AG10803 (cell line): ENCODE results near the gene LITAFD.

Experiments
- DNase-seq: peaks from one replicate; pipeline ENCODE4 v3.0.0; 2010; ENCODE audit warnings: low read depth
- H3K4me3 ChIP-seq: 2 replicates; pipeline ENCODE4 v1.5.1; 2011; ENCODE audit warnings: mild to moderate bottlenecking, low read length, control low read depth
- TF ChIP-seq, protein P1 (sequence below): conservative IDR thresholded peaks from 2 replicates; pipeline ENCODE4 v1.5.1; 2011; ENCODE audit warnings: mild to moderate bottlenecking, low read length, control low read depth, inconsistent platforms

LITAFD gene

DNA sequence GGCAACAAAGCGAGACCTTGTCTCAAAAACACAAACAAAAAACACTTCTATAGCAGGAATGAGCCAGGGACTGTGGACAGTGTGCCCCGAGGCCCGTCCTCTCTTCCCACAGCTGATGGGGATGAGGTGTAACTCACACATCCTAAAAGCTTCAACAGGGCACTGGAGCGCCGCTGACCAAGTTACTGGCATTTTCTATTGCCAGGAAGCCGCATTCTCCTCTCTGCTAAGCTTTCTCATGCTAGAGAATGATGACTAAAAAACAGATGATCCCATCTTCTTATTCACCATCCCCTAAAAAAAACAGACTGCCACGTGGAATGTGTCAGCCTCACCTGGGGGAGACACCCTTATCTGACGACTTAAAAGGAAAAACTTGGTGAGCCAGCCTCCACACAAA is 29.6 kb upstream of the LITAFD start:
- TF ChIP-seq, protein P1, sequence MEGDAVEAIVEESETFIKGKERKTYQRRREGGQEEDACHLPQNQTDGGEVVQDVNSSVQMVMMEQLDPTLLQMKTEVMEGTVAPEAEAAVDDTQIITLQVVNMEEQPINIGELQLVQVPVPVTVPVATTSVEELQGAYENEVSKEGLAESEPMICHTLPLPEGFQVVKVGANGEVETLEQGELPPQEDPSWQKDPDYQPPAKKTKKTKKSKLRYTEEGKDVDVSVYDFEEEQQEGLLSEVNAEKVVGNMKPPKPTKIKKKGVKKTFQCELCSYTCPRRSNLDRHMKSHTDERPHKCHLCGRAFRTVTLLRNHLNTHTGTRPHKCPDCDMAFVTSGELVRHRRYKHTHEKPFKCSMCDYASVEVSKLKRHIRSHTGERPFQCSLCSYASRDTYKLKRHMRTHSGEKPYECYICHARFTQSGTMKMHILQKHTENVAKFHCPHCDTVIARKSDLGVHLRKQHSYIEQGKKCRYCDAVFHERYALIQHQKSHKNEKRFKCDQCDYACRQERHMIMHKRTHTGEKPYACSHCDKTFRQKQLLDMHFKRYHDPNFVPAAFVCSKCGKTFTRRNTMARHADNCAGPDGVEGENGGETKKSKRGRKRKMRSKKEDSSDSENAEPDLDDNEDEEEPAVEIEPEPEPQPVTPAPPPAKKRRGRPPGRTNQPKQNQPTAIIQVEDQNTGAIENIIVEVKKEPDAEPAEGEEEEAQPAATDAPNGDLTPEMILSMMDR = no peak
- H3K4me3 ChIP-seq = no peak overlapping the region
- DNase-seq = no peak

DNA sequence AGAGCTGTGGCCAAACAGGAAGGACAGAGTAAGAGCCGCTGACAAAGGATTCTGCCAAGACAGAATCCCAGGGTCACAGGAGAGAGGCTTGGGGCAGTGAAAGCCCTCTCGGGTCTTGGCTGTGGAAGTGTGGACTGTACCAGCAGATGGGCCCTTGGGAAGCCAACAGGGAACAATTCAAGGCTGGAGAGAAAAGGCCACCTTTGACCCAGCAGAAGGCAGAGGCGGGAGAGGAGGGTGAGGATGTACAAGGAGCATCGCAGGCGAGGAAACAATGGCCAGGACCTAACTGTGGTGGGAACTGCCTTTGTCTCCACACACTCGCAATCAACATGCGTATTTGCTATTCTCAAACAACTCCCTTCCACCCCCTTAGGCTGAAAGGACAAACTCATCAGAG is 29.0 kb upstream of the LITAFD start:
- H3K4me3 ChIP-seq = no peak overlapping the region
- TF ChIP-seq, protein P1 = no peak
- no peak for DNase-seq

GRCh38 chr16:8853611-8854010 is 28.5 kb upstream of the LITAFD start:
- TF ChIP-seq, protein P1 = no peak
- no peak for DNase-seq

GRCh38 chr16:8854298-8854948 is 27.7 kb upstream of the LITAFD start:
- TF ChIP-seq, protein P1 = no peak
- no peak for DNase-seq

More at GRCh38 chr16:8853611-8854010, 28.5 kb upstream of the LITAFD start:
- H3K4me3 ChIP-seq = no peak overlapping the region

DNA sequence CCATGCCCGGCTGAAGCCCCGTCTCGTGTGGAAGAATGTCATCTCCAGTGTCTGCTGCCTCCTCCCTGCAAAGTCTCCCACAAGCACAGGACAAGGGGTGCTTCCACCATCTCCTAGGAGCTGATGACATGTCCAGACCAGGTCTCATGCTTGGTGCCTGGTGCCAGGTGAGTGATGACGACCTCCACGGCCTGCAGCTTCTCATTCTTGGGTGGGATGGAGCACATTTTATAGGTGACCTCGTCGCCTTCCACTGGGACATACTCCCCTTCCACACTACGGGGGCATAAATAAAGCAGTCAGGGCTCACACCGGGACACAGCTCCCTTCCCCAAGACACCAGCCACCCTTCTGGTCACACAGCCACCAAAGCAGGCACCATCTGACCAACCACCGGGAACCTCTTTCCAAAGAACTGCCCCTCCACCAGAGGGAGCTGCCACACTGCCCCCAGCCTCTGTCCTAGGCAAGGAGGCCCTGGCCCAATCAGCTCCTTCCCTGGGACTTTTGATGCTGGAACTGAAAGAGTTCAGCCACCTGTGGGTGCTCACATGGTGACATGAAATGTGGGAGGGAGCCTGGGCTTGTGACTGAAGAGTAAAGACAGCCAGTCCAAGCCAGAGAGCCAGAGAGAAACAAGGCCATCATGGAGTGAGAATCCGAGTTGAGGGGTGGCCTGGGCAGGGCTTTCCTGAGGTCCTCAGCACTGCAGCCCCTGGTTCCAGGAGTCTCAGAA is 26.9 kb upstream of the LITAFD start:
- no peak overlapping the region for H3K4me3 ChIP-seq
- TF ChIP-seq, protein P1 = no peak
- DNase-seq = no peak

More at GRCh38 chr16:8854298-8854948, 27.7 kb upstream of the LITAFD start:
- no peak overlapping the region for H3K4me3 ChIP-seq

GRCh38 chr16:8855972-8856371 is 26.2 kb upstream of the LITAFD start:
- DNase-seq = no peak
- TF ChIP-seq, protein P1 = no peak
- no peak overlapping the region for H3K4me3 ChIP-seq
